HEK293T (cell line): ENCODE data around the gene PKNOX2.

Experiments used
- CTCF ChIA-PET: fragments of 350-600 bp; formaldehyde crosslinking; extraction: SDS; loops from one replicate; lab custom pipeline; 2021; ENCODE audit warnings: antibody characterized with exemption, inconsistent platforms; lab: Yijun Ruan, JAX
- POLR2A ChIA-PET: fragments of 350-600 bp; formaldehyde crosslinking; extraction: SDS; loops from one replicate; lab custom pipeline; 2020; ENCODE audit warnings: antibody characterized with exemption, inconsistent platforms; lab: Yijun Ruan, JAX
- DNase-seq: peaks from one replicate; pipeline ENCODE4 v3.0.0; 2012; ENCODE audit warnings: mixed read lengths; ENCODE audit errors: extremely low spot score
- ARNT ChIP-seq: fragments of 450-650 bp; IDR thresholded peaks from 2 replicates; pipeline ENCODE4 v1.6.1; 2017; ENCODE audit warnings: mild to moderate bottlenecking
- BHLHE40 ChIP-seq: fragments of 450-650 bp; IDR thresholded peaks from 2 replicates; pipeline ENCODE4 v1.6.1; 2016; ENCODE audit warnings: mild to moderate bottlenecking, moderate library complexity, borderline replicate concordance
- CTBP1 ChIP-seq: fragments of 450-650 bp; IDR thresholded peaks from 2 replicates; pipeline ENCODE4 v1.6.1; 2016; ENCODE audit warnings: borderline replicate concordance
- ELF4 ChIP-seq: fragments of 450-650 bp; IDR thresholded peaks from 2 replicates; pipeline ENCODE4 v1.6.1; 2017; ENCODE audit warnings: antibody characterized with exemption
- FOXA1 ChIP-seq: fragments of 450-650 bp; IDR thresholded peaks from 2 replicates; pipeline ENCODE4 v1.6.1; 2016; ENCODE audit warnings: mild to moderate bottlenecking
- FOXK2 ChIP-seq: fragments of 450-650 bp; IDR thresholded peaks from 2 replicates; pipeline ENCODE4 v1.6.1; 2016; ENCODE audit warnings: mild to moderate bottlenecking
- FOXM1 ChIP-seq: fragments of 450-650 bp; IDR thresholded peaks from 2 replicates; pipeline ENCODE4 v1.6.1; 2017; ENCODE audit warnings: mild to moderate bottlenecking, borderline replicate concordance
- HDGF ChIP-seq: fragments of 450-650 bp; IDR thresholded peaks from 2 replicates; pipeline ENCODE4 v1.6.1; 2017; ENCODE audit warnings: antibody characterized with exemption, borderline replicate concordance
- L3MBTL2 ChIP-seq: fragments of 450-650 bp; conservative IDR thresholded peaks from 2 replicates; pipeline ENCODE4 v1.6.1; 2016; ENCODE audit warnings: mild to moderate bottlenecking
- LEF1 ChIP-seq: fragments of 450-650 bp; IDR thresholded peaks from 2 replicates; pipeline ENCODE4 v1.6.1; 2017; ENCODE audit warnings: mild to moderate bottlenecking, borderline replicate concordance
- NFRKB ChIP-seq: fragments of 450-650 bp; IDR thresholded peaks from 2 replicates; pipeline ENCODE4 v1.6.1; 2016; ENCODE audit warnings: mild to moderate bottlenecking, moderate library complexity
- PKNOX1 ChIP-seq: fragments of 450-650 bp; IDR thresholded peaks from 2 replicates; pipeline ENCODE4 v1.6.1; 2016
- SP1 ChIP-seq: fragments of 450-650 bp; IDR thresholded peaks from 2 replicates; pipeline ENCODE4 v1.6.1; 2017
- SUZ12 ChIP-seq: fragments of 450-650 bp; IDR thresholded peaks from 2 replicates; pipeline ENCODE4 v1.6.1; 2016; ENCODE audit warnings: mild to moderate bottlenecking
- TARDBP ChIP-seq: fragments of 450-650 bp; IDR thresholded peaks from 2 replicates; pipeline ENCODE4 v1.6.1; 2016
- ZNF384 ChIP-seq: fragments of 450-650 bp; IDR thresholded peaks from 2 replicates; pipeline ENCODE4 v1.6.1; 2016

Gene PKNOX2

GRCh38 chr11:125371431-125371935, 206.9 kb downstream of the PKNOX2 start:
- TF ChIP-seq FOXK2 (no peak), BHLHE40 (no peak), TARDBP (no peak), CTBP1 (no peak), NFRKB (no peak)
- POLR2A ChIA-PET, result no interaction called here
- CTCF ChIA-PET, result no interaction called here
- DNase-seq, result no peak

- POLR2A ChIA-PET, result no interaction called here
- TF ChIP-seq FOXM1, result no peak
- no peak for TF ChIP-seq BHLHE40
- TF ChIP-seq ZNF384, result no peak
- no peak for TF ChIP-seq SUZ12
- no peak for TF ChIP-seq L3MBTL2
- TF ChIP-seq TARDBP, result no peak
- no peak for DNase-seq
- CTCF ChIA-PET, result interaction anchor here (0.9 kb wide), 1 partner anchor 10 kb away, joined by 3 read pairs; no protein-coding TSS in a partner anchor
Observed at GRCh38 chr11:125372088-125372487, 207.5 kb downstream of the PKNOX2 start.

GRCh38 chr11:125372911-125373310, 208.4 kb downstream of the PKNOX2 start:
- DNase-seq, result no peak
- ChIA-PET CTCF (interaction anchor here (0.9 to 1.1 kb wide), 2 partner anchors 8 to 10 kb away, joined by 3 read pairs; no protein-coding TSS in a partner anchor), POLR2A (interaction anchor here (0.7 kb wide), 1 partner anchor 13 kb away, joined by 3 read pairs; no protein-coding TSS in a partner anchor)
- TF ChIP-seq CTBP1, result no peak
- no peak for TF ChIP-seq FOXK2
- no peak for TF ChIP-seq L3MBTL2
- TF ChIP-seq HDGF, result no peak
- TF ChIP-seq BHLHE40, result no peak
- TF ChIP-seq LEF1, result no peak
- TF ChIP-seq NFRKB, result no peak
- no peak for TF ChIP-seq SP1
- no peak for TF ChIP-seq ZNF384
- TF ChIP-seq FOXM1, result no peak
- no peak for TF ChIP-seq PKNOX1

GRCh38 chr11:125373426-125374391, 209.2 kb downstream of the PKNOX2 start:
- no peak for DNase-seq
- ChIA-PET CTCF (interaction anchor here (0.5 to 1.1 kb wide), 2 partner anchors 9 to 19 kb away, joined by 3 read pairs; no protein-coding TSS in a partner anchor), POLR2A (interaction anchor here (0.7 kb wide), 1 partner anchor 12 kb away, joined by 3 read pairs; no protein-coding TSS in a partner anchor)
- TF ChIP-seq BHLHE40, result no peak
- no peak for TF ChIP-seq FOXA1
- TF ChIP-seq LEF1, result no peak
- TF ChIP-seq PKNOX1, result no peak
- TF ChIP-seq CTBP1, result no peak
- TF ChIP-seq HDGF, result no peak
- no peak for TF ChIP-seq ARNT
- no peak for TF ChIP-seq FOXK2

- ChIA-PET POLR2A (no interaction called here), CTCF (no interaction called here)
- TF ChIP-seq SP1 (no peak), SUZ12 (no peak), HDGF (no peak), NFRKB (no peak), ELF4 (no peak), CTBP1 (no peak), L3MBTL2 (no peak), LEF1 (no peak), FOXK2 (no peak), BHLHE40 (no peak), PKNOX1 (no peak), ARNT (no peak), ZNF384 (no peak), TARDBP (no peak), FOXA1 (no peak), FOXM1 (no peak)
- no peak for DNase-seq
Observed at GRCh38 chr11:125374398-125374797, 209.8 kb downstream of the PKNOX2 start.

GRCh38 chr11:125375146-125375545, 210.6 kb downstream of the PKNOX2 start:
- no peak for DNase-seq
- TF ChIP-seq L3MBTL2 (no peak), NFRKB (no peak), SP1 (no peak), FOXM1 (no peak), TARDBP (no peak), SUZ12 (no peak), ARNT (no peak), FOXA1 (no peak)
- CTCF ChIA-PET, result no interaction called here
- POLR2A ChIA-PET, result no interaction called here
